GM23248 (cell line): ENCODE measurements around the gene MTFR1L. TPM values are rescaled to one million over a fixed set of nuclear protein-coding genes. Genes with fewer than 3 reads are reported as not detected.

Experiments
- DNase-seq: peaks from one replicate; pipeline ENCODE4 v3.0.0-alpha.2; 2015
- H2AFZ ChIP-seq: fragments of 200-600 bp; sonication (generic); 2 replicates; pipeline ENCODE4 v1.6.1; 2016; ENCODE audit warnings: antibody characterized with exemption
- H3F3A ChIP-seq: fragments of 200-600 bp; sonication (generic); 2 replicates; pipeline ENCODE4 v1.6.1; 2016; ENCODE audit warnings: mild to moderate bottlenecking, antibody characterized with exemption, mixed run types; ENCODE audit not compliant: insufficient read depth
- H3K27ac ChIP-seq: fragments of 200-600 bp; sonication (generic); 2 replicates; pipeline ENCODE4 v1.5.1; 2016; ENCODE audit warnings: mild to moderate bottlenecking
- H3K27me3 ChIP-seq: fragments of 200-600 bp; sonication (generic); replicated peaks from 2 replicates; pipeline ENCODE4 v1.6.1; 2016; ENCODE audit warnings: mild to moderate bottlenecking; ENCODE audit not compliant: insufficient read depth
- H3K36me3 ChIP-seq: fragments of 200-600 bp; sonication (generic); 2 replicates; pipeline ENCODE4 v1.6.1; 2016; ENCODE audit warnings: low read depth, mild to moderate bottlenecking
- H3K4me1 ChIP-seq: fragments of 200-600 bp; sonication (generic); 2 replicates; pipeline ENCODE4 v1.6.1; 2016; ENCODE audit warnings: mild to moderate bottlenecking; ENCODE audit not compliant: insufficient read depth
- H3K4me2 ChIP-seq: fragments of 200-600 bp; sonication (generic); one replicate; pipeline ENCODE4 v1.6.1; 2016; ENCODE audit warnings: mild to moderate bottlenecking; ENCODE audit not compliant: unreplicated experiment
- H3K4me3 ChIP-seq: fragments of 200-600 bp; sonication (generic); 2 replicates; pipeline ENCODE4 v1.5.1; 2016; ENCODE audit warnings: mild to moderate bottlenecking
- H3K79me2 ChIP-seq: fragments of 200-600 bp; sonication (generic); 2 replicates; pipeline ENCODE4 v1.6.1; 2016; ENCODE audit warnings: mild to moderate bottlenecking; ENCODE audit not compliant: insufficient read depth
- H3K9ac ChIP-seq: fragments of 200-600 bp; sonication (generic); 2 replicates; pipeline ENCODE4 v1.6.1; 2016; ENCODE audit warnings: mild to moderate bottlenecking
- H3K9me2 ChIP-seq: fragments of 200-600 bp; sonication (generic); 2 replicates; pipeline ENCODE4 v1.6.1; 2016; ENCODE audit warnings: mixed run types, mild to moderate bottlenecking, moderate library complexity; ENCODE audit not compliant: insufficient read depth
- H3K9me3 ChIP-seq: fragments of 200-600 bp; sonication (generic); one replicate; pipeline ENCODE4 v1.6.1; 2017; ENCODE audit warnings: low read depth
- H4K20me1 ChIP-seq: fragments of 200-600 bp; sonication (generic); 2 replicates; pipeline ENCODE4 v1.6.0; 2016; ENCODE audit not compliant: insufficient read depth
- EZH2 ChIP-seq: fragments of 200-600 bp; sonication (generic); IDR thresholded peaks from 2 replicates; pipeline ENCODE4 v1.6.1; 2018; ENCODE audit warnings: antibody characterized with exemption, mild to moderate bottlenecking; ENCODE audit not compliant: insufficient read depth, poor library complexity, severe bottlenecking
- EZH2phosphoT487 ChIP-seq: fragments of 200-600 bp; sonication (generic); IDR thresholded peaks from 2 replicates; pipeline ENCODE4 v1.6.1; 2018; ENCODE audit warnings: antibody characterized with exemption, moderate library complexity, mild to moderate bottlenecking, low read depth; ENCODE audit not compliant: insufficient read depth
- WGBS, 2 experiments: methylation state at CpG; one replicate each; pipeline ENCODE4 v1.1.6; 2015 to 2017; ENCODE audit warnings: low lambda C conversion rate in 2 of 2, low coverage in 1 of 2; ENCODE audit errors: missing lambda C conversion rate in 2 of 2; 5-methylcytosine and 5-hydroxymethylcytosine counted together
- in situ Hi-C: fragments of 300-500 bp; cut with MboI; formaldehyde crosslinking; loops from 2 replicates; pipeline ENCODE4 v1.15.0; 2020
- polyA plus RNA-seq: library from polyadenylated mRNA; unstranded; fragments of >200 nt; fragmentation: Nextera tagmentation; extraction: Ambion mirVana; gene quantifications from 2 replicates; pipeline ENCODE4 v1.2.1, GENCODE V29; 2016
- total RNA-seq: library from RNA; depleted of rRNA; stranded (reverse); fragments of >200 nt; shearing (Covaris generic); gene quantifications from 2 replicates; pipeline ENCODE4 v1.2.3, GENCODE V29; 2014

Gene MTFR1L
- total and polyA plus RNA-seq, 2 experiments from 2014 or later = 57.2 to 78.1 TPM

- 94 to 96% methylated on average over 8 of the region's 8 CpGs for WGBS, 2 experiments
- Histone ChIP-seq H3K9me3 (no peaks in the 10 kb centered on the region), H3K9ac (no peak overlapping the region), H3K36me3 (no peaks in the 10 kb centered on the region), H3K9me2 (no peaks in the 10 kb centered on the region), H3K27ac (no peak overlapping the region), H2AFZ (no peak overlapping the region), H3K79me2 (no peaks in the 10 kb centered on the region), H3K4me3 (no peak overlapping the region), H3K4me2 (no peak overlapping the region), H3K4me1 (no peaks in the 10 kb centered on the region), H3K27me3 (no peaks in the 10 kb centered on the region), H3F3A (no peaks in the 10 kb centered on the region), H4K20me1 (no peaks in the 10 kb centered on the region)
- TF ChIP-seq EZH2phosphoT487 (no peak), EZH2 (no peak)
- in situ Hi-C loops = no loop called here
- DNase-seq = no peak
Observed at GRCh38 chr1:25779388-25779787, 40.4 kb upstream of the MTFR1L start.

DNA sequence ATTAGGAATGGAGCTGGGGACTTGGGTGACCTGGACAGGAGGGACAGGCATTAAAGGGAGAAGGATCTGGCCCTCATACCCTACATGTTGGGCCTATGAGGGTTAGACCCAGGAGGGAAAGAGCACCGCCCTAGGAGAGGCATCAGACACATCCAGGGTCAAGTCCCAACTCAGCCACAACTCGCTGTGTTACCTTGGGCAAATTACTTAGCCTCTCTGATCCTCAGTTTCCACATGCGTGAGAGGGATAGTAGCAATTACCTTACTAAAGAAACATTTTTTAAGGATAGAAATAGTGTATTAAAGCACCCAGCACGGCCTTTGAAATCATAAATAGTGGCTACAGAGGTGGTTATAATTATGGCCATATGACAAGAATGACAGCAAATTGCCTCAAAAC, 39.9 kb upstream of the MTFR1L start:
- Histone ChIP-seq H3K9me3 (no peaks in the 10 kb centered on the region), H3K9me2 (no peaks in the 10 kb centered on the region), H3F3A (no peaks in the 10 kb centered on the region), H4K20me1 (no peaks in the 10 kb centered on the region), H3K4me3 (no peak overlapping the region), H2AFZ (no peak overlapping the region), H3K9ac (no peak overlapping the region), H3K27me3 (no peaks in the 10 kb centered on the region), H3K4me2 (no peak overlapping the region), H3K27ac (no peak overlapping the region), H3K79me2 (no peaks in the 10 kb centered on the region), H3K36me3 (no peaks in the 10 kb centered on the region), H3K4me1 (no peaks in the 10 kb centered on the region)
- no peak for DNase-seq
- in situ Hi-C loops = no loop called here
- WGBS, 2 experiments = 85 to 87% methylated on average over 4 of the region's 4 CpGs
- no peak for TF ChIP-seq EZH2phosphoT487
- TF ChIP-seq EZH2 = no peak

- WGBS, 2 experiments = 90 to 95% methylated on average over 14 of the region's 14 CpGs
Observed at GRCh38 chr1:25780318-25781129, 39.2 kb upstream of the MTFR1L start.

GRCh38 chr1:25781130-25781433, 38.7 kb upstream of the MTFR1L start:
- H3F3A ChIP-seq = no peaks in the 10 kb centered on the region
- no peaks in the 10 kb centered on the region for H3K36me3 ChIP-seq
- no peak for DNase-seq
- in situ Hi-C loops = no loop called here
- no peaks in the 10 kb centered on the region for H3K9me3 ChIP-seq
- WGBS, 2 experiments = 86 to 95% methylated on average over 3 of the region's 3 CpGs
- H4K20me1 ChIP-seq = no peaks in the 10 kb centered on the region
- H3K9me2 ChIP-seq = no peaks in the 10 kb centered on the region
- H3K9ac ChIP-seq = no peak overlapping the region
- TF ChIP-seq EZH2 (no peak), EZH2phosphoT487 (no peak)
- no peak overlapping the region for H2AFZ ChIP-seq
- no peak overlapping the region for H3K27ac ChIP-seq
- no peaks in the 10 kb centered on the region for H3K4me1 ChIP-seq
- no peak overlapping the region for H3K4me2 ChIP-seq
- no peaks in the 10 kb centered on the region for H3K27me3 ChIP-seq
- no peak overlapping the region for H3K4me3 ChIP-seq
- H3K79me2 ChIP-seq = no peaks in the 10 kb centered on the region

More at GRCh38 chr1:25780318-25781129, 39.2 kb upstream of the MTFR1L start:
- DNase-seq = no peak
- Histone ChIP-seq H4K20me1 (no peaks in the 10 kb centered on the region), H3K9ac (no peak overlapping the region), H3K9me3 (no peaks in the 10 kb centered on the region), H3K4me2 (no peak overlapping the region), H3K4me1 (no peaks in the 10 kb centered on the region), H3K36me3 (no peaks in the 10 kb centered on the region), H3K4me3 (no peak overlapping the region), H3K9me2 (no peaks in the 10 kb centered on the region), H2AFZ (no peak overlapping the region), H3K27me3 (no peaks in the 10 kb centered on the region), H3F3A (no peaks in the 10 kb centered on the region), H3K79me2 (no peaks in the 10 kb centered on the region), H3K27ac (no peak overlapping the region)
- in situ Hi-C loops = no loop called here
- no peak for TF ChIP-seq EZH2phosphoT487
- no peak for TF ChIP-seq EZH2
